ENCODE data around the gene PRSS21. TPM values are rescaled to one million over a fixed set of nuclear protein-coding genes. Genes with fewer than 3 reads are reported as not detected.
A peak's percentile ranks its signal among the peaks of the same experiment; 100 is the strongest.

The PRSS21 gene
- total RNA-seq, 4 donors from 2014 or later, result not detected

GRCh38 chr16:2777231-2777902, 39.7 kb upstream of the PRSS21 start, which contains the start of gene ELOB:
ELOB (minus strand) TSS chr16:2777280; CDS start chr16:2777239, 41 bp downstream.
- peak in 1 of 5 experiments; percentile 50 for TF ChIP-seq CTCF (IDR thresholded peaks at IDR 0.05)
- TF ChIP-seq EP300 (IDR thresholded peaks at IDR 0.05), result peak in 1 of 2 donors; percentile 98
- TF ChIP-seq POLR2A (IDR thresholded peaks at IDR 0.05), result peak; percentile 71 to 91
- Histone ChIP-seq H3K4me1 (peaks cover 0 to 60% (median 25%) of the 10 kb centered on the region in 4 donors), H3K4me3 (peak within 1 kb of the TSS; percentile 96 to 100 (median 98)), H3K9me3 (no peaks in the 10 kb centered on the region), H3K27me3 (no peaks in the 10 kb centered on the region), H3K36me3 (peaks cover 0 to 23% (median 0%) of the 10 kb centered on the region in 3 donors), H3K27ac (peak within 1 kb of the TSS; percentile 99 to 100 (median 100))
- peak; percentile 82 to 84 for DNase-seq (ENCODE audit: low spot score in 2 of 2)
- WGBS, 2 donors, result 0% methylated on average over 40 of the region's 70 CpGs; no CpG with 5 or more reads in 1 of the 2 donors

DNA sequence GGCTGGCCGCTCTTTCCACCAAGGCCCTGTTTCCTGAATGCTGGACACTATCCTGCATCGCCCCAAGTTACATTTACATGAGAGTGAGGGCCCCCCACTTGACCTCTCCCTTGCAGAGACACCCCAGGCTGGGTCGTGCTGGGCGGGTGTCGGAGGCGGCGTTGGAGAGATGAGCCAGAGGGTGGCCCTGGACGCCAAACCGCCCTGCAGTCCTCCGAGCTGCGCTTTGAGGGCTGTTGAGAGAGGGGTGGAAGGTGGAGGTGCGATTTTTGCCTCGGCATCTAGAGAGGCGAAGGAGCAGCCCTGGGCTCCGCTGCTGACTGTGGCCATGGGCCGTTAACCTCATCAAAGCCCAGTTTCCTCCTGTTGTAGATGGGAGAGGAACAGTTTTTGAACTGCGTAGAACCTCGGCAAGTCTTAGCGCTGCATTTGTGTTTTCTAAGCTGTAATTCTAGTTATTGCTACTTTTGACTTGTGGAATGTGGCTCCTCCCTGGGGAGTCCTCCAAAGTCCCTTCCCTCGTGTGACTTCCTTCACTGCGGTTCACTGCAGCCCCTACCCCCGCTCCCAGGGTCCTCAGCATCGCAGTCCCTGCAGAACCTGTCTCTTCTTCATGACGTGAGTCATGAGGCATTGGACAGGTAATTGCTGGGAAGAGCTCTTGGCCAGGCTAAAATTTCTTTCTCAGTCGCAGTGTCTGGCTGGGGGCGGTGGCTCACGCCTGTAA, 39.0 kb upstream of the PRSS21 start:
- H3K9me3 ChIP-seq, result no peaks in the 10 kb centered on the region
- TF ChIP-seq EP300 (IDR thresholded peaks at IDR 0.05) (no peak), POLR2A (IDR thresholded peaks at IDR 0.05) (no peak), CTCF (IDR thresholded peaks at IDR 0.05) (no peak)
- DNase-seq (ENCODE audit: low spot score in 2 of 2), result no peak
- H3K4me1 ChIP-seq, result peaks cover 0 to 53% (median 25%) of the 10 kb centered on the region in 4 donors
- H3K4me3 ChIP-seq, result peak overlapping the region; percentile 65 to 97 (median 90)
- peak overlapping the region; percentile 99 to 100 (median 100) for H3K27ac ChIP-seq
- WGBS, 2 donors, result 12 to 16% methylated on average over 27 of the region's 27 CpGs
- peaks cover 0 to 20% (median 0%) of the 10 kb centered on the region in 3 donors for H3K36me3 ChIP-seq
- H3K27me3 ChIP-seq, result no peaks in the 10 kb centered on the region

GRCh38 chr16:2778630-2778958, 38.4 kb upstream of the PRSS21 start:
- H3K27me3 ChIP-seq, result no peaks in the 10 kb centered on the region
- DNase-seq (ENCODE audit: low spot score in 2 of 2), result no peak
- no peaks in the 10 kb centered on the region for H3K9me3 ChIP-seq
- H3K27ac ChIP-seq, result peak overlapping the region in 3 of 4 donors; percentile 99 to 100 (median 99)
- WGBS, 2 donors, result 97 to 99% methylated on average over 12 of the region's 12 CpGs
- H3K36me3 ChIP-seq, result peaks cover 0 to 14% (median 0%) of the 10 kb centered on the region in 3 donors
- peak overlapping the region in 2 of 4 donors; percentile 85 to 97 for H3K4me3 ChIP-seq
- H3K4me1 ChIP-seq, result peaks cover 0 to 48% (median 25%) of the 10 kb centered on the region in 4 donors
- TF ChIP-seq EP300 (IDR thresholded peaks at IDR 0.05) (no peak), POLR2A (IDR thresholded peaks at IDR 0.05) (no peak), CTCF (IDR thresholded peaks at IDR 0.05) (no peak)

DNA sequence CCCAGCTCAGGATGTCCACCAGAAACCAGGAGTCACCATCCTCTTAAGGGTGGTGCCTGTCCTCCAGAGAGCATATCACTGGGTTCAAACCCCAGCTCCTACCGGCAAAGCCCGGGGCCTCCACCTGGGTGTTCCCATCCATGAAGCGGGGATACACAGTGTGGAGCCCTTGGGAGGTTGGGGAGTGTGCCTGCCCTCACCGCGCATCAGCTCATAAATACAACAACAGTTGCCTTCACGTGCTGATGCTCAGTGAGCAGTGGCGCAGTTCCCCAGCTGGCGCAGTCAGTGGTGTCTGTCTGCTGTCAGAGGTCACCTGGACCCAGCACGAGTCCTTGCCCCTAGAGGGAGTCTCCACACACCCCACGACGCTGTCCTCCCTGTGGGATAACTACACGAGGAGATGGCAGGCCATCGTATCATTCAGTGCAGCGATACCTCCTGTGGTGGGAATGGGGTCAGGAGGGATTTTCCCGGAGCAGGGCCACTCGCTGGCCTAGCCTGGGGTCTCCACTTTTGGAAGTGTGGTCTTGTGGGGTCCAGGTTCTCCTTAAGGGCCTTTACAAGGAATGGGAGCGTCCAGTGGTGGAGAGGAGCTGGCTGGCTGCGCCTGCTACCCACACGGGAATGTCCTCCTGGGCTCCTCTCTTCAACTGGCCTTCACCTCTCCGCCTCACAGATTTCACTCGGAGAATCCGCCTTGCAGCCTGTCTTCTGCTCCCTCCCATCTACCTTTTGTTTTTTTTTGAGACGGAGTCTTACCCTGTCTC, 37.7 kb upstream of the PRSS21 start:
- Histone ChIP-seq H3K9me3 (no peaks in the 10 kb centered on the region), H3K4me3 (no peak overlapping the region), H3K27me3 (no peaks in the 10 kb centered on the region), H3K27ac (peak overlapping the region in 1 of 4 donors; percentile 100), H3K4me1 (peaks cover 0 to 40% (median 25%) of the 10 kb centered on the region in 4 donors), H3K36me3 (peaks cover 0 to 7% (median 0%) of the 10 kb centered on the region in 3 donors)
- 88 to 91% methylated on average over 20 to 21 of the region's 23 CpGs for WGBS, 2 donors
- TF ChIP-seq CTCF (IDR thresholded peaks at IDR 0.05), result no peak
- TF ChIP-seq EP300 (IDR thresholded peaks at IDR 0.05), result no peak
- TF ChIP-seq POLR2A (IDR thresholded peaks at IDR 0.05), result no peak
- DNase-seq (ENCODE audit: low spot score in 2 of 2), result no peak

All from tibial nerve (tissue), 4 donors.